H9 (cell line): Measurements from ENCODE around the gene ZNF608. TPM values are rescaled to one million over a fixed set of nuclear protein-coding genes. Genes with fewer than 3 reads are reported as not detected.
A peak's percentile ranks its signal among the peaks of the same experiment; 100 is the strongest.

Experiments used
- DNase-seq: peaks from one replicate; pipeline ENCODE4 v3.0.0-alpha.2; 2017
- H2AFZ ChIP-seq: one replicate; pipeline ENCODE4 v1.6.1; 2013; ENCODE audit warnings: mild to moderate bottlenecking, low read length, control low read depth, moderate library complexity
- H2AK5ac ChIP-seq: 2 replicates; pipeline ENCODE4 v1.6.1; 2013; ENCODE audit warnings: low read length, control low read depth, mixed read lengths; ENCODE audit not compliant: insufficient read length
- H2BK120ac ChIP-seq: one replicate; pipeline ENCODE4 v1.6.1; 2013; ENCODE audit warnings: low read depth, mild to moderate bottlenecking, low read length, control low read depth, inconsistent platforms; ENCODE audit not compliant: poor library complexity, severe bottlenecking
- H2BK12ac ChIP-seq: 2 replicates; pipeline ENCODE4 v1.6.1; 2013; ENCODE audit warnings: low read length, control low read depth, mixed read lengths, low read depth; ENCODE audit not compliant: insufficient read length
- H2BK15ac ChIP-seq: 2 replicates; pipeline ENCODE4 v1.6.1; 2013; ENCODE audit warnings: low read depth, low read length, control low read depth
- H2BK20ac ChIP-seq: one replicate; pipeline ENCODE4 v1.6.1; 2013; ENCODE audit warnings: low read depth, mild to moderate bottlenecking, low read length, control low read depth, inconsistent platforms; ENCODE audit not compliant: poor library complexity, severe bottlenecking
- H2BK5ac ChIP-seq: 2 replicates; pipeline ENCODE4 v1.6.1; 2013; ENCODE audit warnings: low read length, control low read depth, mixed read lengths; ENCODE audit not compliant: insufficient read length
- H3K14ac ChIP-seq: 2 replicates; pipeline ENCODE4 v1.6.1; 2013; ENCODE audit warnings: low read length, control low read depth; ENCODE audit not compliant: insufficient read depth
- H3K18ac ChIP-seq: 2 replicates; pipeline ENCODE4 v1.6.1; 2013; ENCODE audit warnings: low read depth, mild to moderate bottlenecking, mixed read lengths, low read length, control low read depth; ENCODE audit not compliant: insufficient read length
- H3K23ac ChIP-seq: 2 replicates; pipeline ENCODE4 v1.6.1; 2013; ENCODE audit warnings: low read length, control low read depth, mixed read lengths, low read depth; ENCODE audit not compliant: insufficient read length
- H3K23me2 ChIP-seq: 2 replicates; pipeline ENCODE4 v1.6.1; 2013; ENCODE audit warnings: low read depth, mild to moderate bottlenecking, mixed read lengths, low read length, control low read depth; ENCODE audit not compliant: insufficient read length, poor library complexity, severe bottlenecking
- H3K27ac ChIP-seq: 2 replicates; pipeline ENCODE4 v1.5.1; 2013; ENCODE audit warnings: low read length, control low read depth, mixed read lengths, low read depth; ENCODE audit not compliant: insufficient read length
- H3K27me3 ChIP-seq: 2 replicates; pipeline ENCODE4 v1.6.1; 2013; ENCODE audit warnings: low read length, control low read depth, inconsistent platforms; ENCODE audit not compliant: insufficient read depth
- H3K4ac ChIP-seq: 2 replicates; pipeline ENCODE4 v1.6.1; 2013; ENCODE audit warnings: low read depth, mild to moderate bottlenecking, control low read depth, inconsistent platforms, low read length, moderate library complexity
- H3K4me1 ChIP-seq: 2 replicates; pipeline ENCODE4 v1.6.1; 2013; ENCODE audit warnings: low read length, control low read depth, inconsistent platforms; ENCODE audit not compliant: insufficient read depth
- H3K4me2 ChIP-seq: 2 replicates; pipeline ENCODE4 v1.6.1; 2013; ENCODE audit warnings: low read length, control low read depth, mixed read lengths; ENCODE audit not compliant: insufficient read length, insufficient read depth
- H3K56ac ChIP-seq: 2 replicates; pipeline ENCODE4 v1.6.1; 2013; ENCODE audit warnings: low read depth, mild to moderate bottlenecking, mixed read lengths, low read length, control low read depth; ENCODE audit not compliant: insufficient read length
- H3K79me1 ChIP-seq: 2 replicates; pipeline ENCODE4 v1.6.1; 2013; ENCODE audit warnings: low read depth, mild to moderate bottlenecking, moderate library complexity, low read length, control low read depth, inconsistent platforms; ENCODE audit not compliant: insufficient read depth, poor library complexity, severe bottlenecking
- H3K79me2 ChIP-seq: 2 replicates; pipeline ENCODE4 v1.6.1; 2013; ENCODE audit warnings: low read length, control low read depth, inconsistent platforms; ENCODE audit not compliant: insufficient read depth
- H3K9ac ChIP-seq: 2 replicates; pipeline ENCODE4 v1.6.1; 2013; ENCODE audit warnings: low read length, control low read depth, mixed read lengths; ENCODE audit not compliant: insufficient read length; ENCODE audit errors: extremely low read depth
- H3K9me3 ChIP-seq: one replicate; pipeline ENCODE4 v1.6.1; 2013; ENCODE audit warnings: low read depth, low read length, inconsistent platforms; ENCODE audit not compliant: control insufficient read depth
- H3T11ph ChIP-seq: one replicate; pipeline ENCODE4 v1.6.1; 2013; ENCODE audit warnings: mild to moderate bottlenecking, low read length, control low read depth, inconsistent platforms
- H4K20me1 ChIP-seq: one replicate; pipeline ENCODE4 v1.6.1; 2013; ENCODE audit not compliant: control insufficient read depth, insufficient read length, insufficient read depth
- H4K5ac ChIP-seq: 2 replicates; pipeline ENCODE4 v1.6.1; 2013; ENCODE audit warnings: low read depth, mild to moderate bottlenecking, mixed read lengths, low read length, control low read depth; ENCODE audit not compliant: insufficient read length
- H4K8ac ChIP-seq: replicated peaks from 2 replicates; pipeline ENCODE4 v1.6.1; 2013; ENCODE audit warnings: low read length, control low read depth, mixed read lengths, low read depth; ENCODE audit not compliant: insufficient read length
- H4K91ac ChIP-seq: 2 replicates; pipeline ENCODE4 v1.6.1; 2013; ENCODE audit warnings: low read depth, mild to moderate bottlenecking, moderate library complexity, mixed read lengths, low read length, control low read depth; ENCODE audit not compliant: insufficient read length
- H3K27ac Mint-ChIP-seq, 3 experiments: 2 replicates in 2 of 3; 3 replicates in 1 of 3; pipeline ENCODE4 v1.8.0; 2020 to 2021; ENCODE audit warnings: mixed read lengths in 3 of 3, mild to moderate bottlenecking in 1 of 3, moderate library complexity in 1 of 3
- H3K27me3 Mint-ChIP-seq: 2 replicates; pipeline ENCODE4 v1.8.0; 2021; ENCODE audit warnings: low read depth, mild to moderate bottlenecking, moderate library complexity, mixed read lengths
- H3K36me3 Mint-ChIP-seq, 3 experiments: 2 replicates in 2 of 3; 3 replicates in 1 of 3; pipeline ENCODE4 v1.8.0; 2020 to 2021; ENCODE audit warnings: low read depth in 3 of 3, mixed read lengths in 3 of 3; ENCODE audit not compliant: insufficient read depth in 1 of 3
- H3K4me1 Mint-ChIP-seq, 2 experiments: 2 replicates each; pipeline ENCODE4 v1.8.0; 2020; ENCODE audit warnings: mixed read lengths in 2 of 2
- H3K4me3 Mint-ChIP-seq, 2 experiments: 2 replicates in 1 of 2; 3 replicates in 1 of 2; pipeline ENCODE4 v1.8.0; 2020 to 2021; ENCODE audit warnings: mild to moderate bottlenecking in 2 of 2, mixed read lengths in 2 of 2, moderate library complexity in 1 of 2
- H3K9me3 Mint-ChIP-seq, 2 experiments: 2 replicates in 1 of 2; 3 replicates in 1 of 2; pipeline ENCODE4 v1.8.0; 2020; ENCODE audit warnings: mild to moderate bottlenecking in 2 of 2, mixed read lengths in 2 of 2, moderate library complexity in 1 of 2
- WGBS: extraction: QIAGEN DNeasy Blood & Tissue Kit; methylation state at CpG from one replicate; pipeline ENCODE4 v1.1.7; 2013; ENCODE audit warnings: missing lambda C conversion rate, low lambda C conversion rate, mixed read lengths; ENCODE audit not compliant: insufficient read length; ENCODE audit errors: extremely low coverage; 5-methylcytosine and 5-hydroxymethylcytosine counted together
- total RNA-seq: library from RNA; stranded (reverse); gene quantifications from 2 replicates; pipeline ENCODE4 v1.2.1, GENCODE V29; 2021
- TF ChIP-seq, protein P1 (sequence below): fragments of 200-600 bp; sonication (generic); conservative IDR thresholded peaks from 3 replicates; pipeline ENCODE4 v1.8.0; 2021; ENCODE audit warnings: antibody characterized with exemption, mild to moderate bottlenecking

The ZNF608 gene
- total RNA-seq, 1 experiment from 2014 or later, result 67.0 TPM

DNA sequence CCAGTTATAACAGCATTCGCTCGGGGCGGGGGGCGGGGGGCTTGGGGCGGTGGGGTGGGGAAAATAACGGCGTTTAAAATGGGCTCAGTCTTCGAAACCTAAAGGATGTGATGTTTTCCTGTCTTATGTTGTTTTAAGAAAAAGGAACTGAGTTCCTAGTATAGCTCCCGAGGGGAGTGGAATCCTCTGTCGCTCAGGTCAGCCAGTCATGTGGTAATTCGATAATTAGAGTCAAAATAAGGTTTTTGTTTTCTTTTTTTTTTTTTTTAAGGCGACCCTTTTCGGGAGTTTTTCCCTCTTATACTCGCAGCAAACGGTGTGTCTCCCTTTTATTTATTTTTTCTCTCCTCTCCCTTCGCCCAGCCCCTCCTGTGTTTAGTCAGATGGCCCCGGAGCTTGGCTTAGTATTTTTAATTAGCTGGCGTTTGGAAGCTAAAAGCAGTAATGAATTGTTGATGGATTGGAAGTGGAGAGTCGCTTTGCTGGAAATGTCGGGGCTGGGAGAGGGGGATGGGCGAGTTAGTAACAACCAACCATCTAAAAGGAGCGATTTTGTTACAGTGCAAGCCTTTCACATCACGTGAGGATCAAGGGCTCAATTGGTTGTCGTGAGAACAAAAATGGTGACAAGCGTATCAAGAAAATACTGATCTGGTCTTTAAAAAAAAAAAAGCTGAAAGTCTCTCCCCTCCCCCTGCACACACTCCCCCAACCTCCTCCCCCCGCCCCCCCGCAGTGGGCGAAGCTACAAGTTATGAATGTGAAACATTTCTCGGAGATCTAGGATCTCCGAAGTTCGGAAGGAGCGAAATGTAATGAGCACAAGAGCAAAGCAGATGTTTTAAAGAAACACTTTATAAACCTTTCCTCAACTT, 714 bp upstream of the ZNF608 start:
- H4K91ac ChIP-seq, result no peak overlapping the region
- H3K27me3 ChIP-seq, result no peaks in the 10 kb centered on the region
- no peak overlapping the region for H4K5ac ChIP-seq
- Mint-ChIP-seq H3K27me3 (no peaks in the 10 kb centered on the region), H3K4me3 (no peak overlapping the region), H3K27ac (peak overlapping the region; percentile 96 to 100 (median 99)), H3K4me1 (peaks cover 30 to 33% of the 10 kb centered on the region in 2 experiments), H3K36me3 (peaks cover 0 to 8% (median 3%) of the 10 kb centered on the region in 3 experiments; a peak in 3 of 7 replicates), H3K9me3 (peaks cover 0 to 2% of the 10 kb centered on the region in 2 experiments; a peak in 2 of 5 replicates)
- H2AK5ac ChIP-seq, result no peak overlapping the region
- peaks cover 37% of the 10 kb centered on the region for H3K23me2 ChIP-seq
- WGBS, result no CpG with 5 or more reads among the region's 32 CpGs
- no peak overlapping the region for H2AFZ ChIP-seq
- no peaks in the 10 kb centered on the region for H4K20me1 ChIP-seq
- H3K56ac ChIP-seq, result no peak overlapping the region
- TF ChIP-seq, protein P1, sequence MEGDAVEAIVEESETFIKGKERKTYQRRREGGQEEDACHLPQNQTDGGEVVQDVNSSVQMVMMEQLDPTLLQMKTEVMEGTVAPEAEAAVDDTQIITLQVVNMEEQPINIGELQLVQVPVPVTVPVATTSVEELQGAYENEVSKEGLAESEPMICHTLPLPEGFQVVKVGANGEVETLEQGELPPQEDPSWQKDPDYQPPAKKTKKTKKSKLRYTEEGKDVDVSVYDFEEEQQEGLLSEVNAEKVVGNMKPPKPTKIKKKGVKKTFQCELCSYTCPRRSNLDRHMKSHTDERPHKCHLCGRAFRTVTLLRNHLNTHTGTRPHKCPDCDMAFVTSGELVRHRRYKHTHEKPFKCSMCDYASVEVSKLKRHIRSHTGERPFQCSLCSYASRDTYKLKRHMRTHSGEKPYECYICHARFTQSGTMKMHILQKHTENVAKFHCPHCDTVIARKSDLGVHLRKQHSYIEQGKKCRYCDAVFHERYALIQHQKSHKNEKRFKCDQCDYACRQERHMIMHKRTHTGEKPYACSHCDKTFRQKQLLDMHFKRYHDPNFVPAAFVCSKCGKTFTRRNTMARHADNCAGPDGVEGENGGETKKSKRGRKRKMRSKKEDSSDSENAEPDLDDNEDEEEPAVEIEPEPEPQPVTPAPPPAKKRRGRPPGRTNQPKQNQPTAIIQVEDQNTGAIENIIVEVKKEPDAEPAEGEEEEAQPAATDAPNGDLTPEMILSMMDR, result no peak
- H3K27ac ChIP-seq, result peak overlapping the region; percentile 83
- no peak overlapping the region for H2BK120ac ChIP-seq
- H3K18ac ChIP-seq, result peak overlapping the region; percentile 57
- H4K8ac ChIP-seq, result no peak overlapping the region
- H3K79me2 ChIP-seq, result peaks cover 35% of the 10 kb centered on the region; the same call in 1 of the 2 replicates
- 0 out of 2 replicates have a peak overlapping the region, but pooled peaks have one; percentile 63 for H3K14ac ChIP-seq
- peak overlapping the region; percentile 88 for H3K9ac ChIP-seq
- no peak overlapping the region for H2BK12ac ChIP-seq
- H3K23ac ChIP-seq, result no peak overlapping the region
- H2BK20ac ChIP-seq, result no peak overlapping the region
- no peak overlapping the region for H2BK15ac ChIP-seq
- no peak overlapping the region for H3K4ac ChIP-seq
- H3K9me3 ChIP-seq, result no peaks in the 10 kb centered on the region
- peak overlapping the region; percentile 89 for H3K4me2 ChIP-seq
- H3K79me1 ChIP-seq, result no peaks in the 10 kb centered on the region
- H3K4me1 ChIP-seq, result peaks cover 7% of the 10 kb centered on the region; the same call in 1 of the 2 replicates
- H2BK5ac ChIP-seq, result no peak overlapping the region
- DNase-seq, result peak; percentile 88
- no peak overlapping the region for H3T11ph ChIP-seq
